Measurements from ENCODE around the gene PTPRM. TPM values are rescaled to one million over a fixed set of nuclear protein-coding genes. Genes with fewer than 3 reads are reported as not detected.

Gene PTPRM
- total RNA-seq, 1 experiment from 2014 or later: 28.8 TPM

GRCh38 chr18:8349608-8350323 is 782.6 kb downstream of the PTPRM start:
- DNase-seq (ENCODE audit: low read depth): no peak

GRCh38 chr18:8350628-8351027 is 783.5 kb downstream of the PTPRM start:
- no peak for DNase-seq (ENCODE audit: low read depth)

- DNase-seq (ENCODE audit: low read depth): no peak
Measured at GRCh38 chr18:8351161-8351560, 784.0 kb downstream of the PTPRM start.

- no peak for DNase-seq (ENCODE audit: low read depth)
Measured at GRCh38 chr18:8354304-8354703, 787.2 kb downstream of the PTPRM start.

- DNase-seq (ENCODE audit: low read depth): no peak
Measured at GRCh38 chr18:8356001-8356400, 788.9 kb downstream of the PTPRM start.

- DNase-seq (ENCODE audit: low read depth): no peak
Measured at GRCh38 chr18:8357320-8357719, 790.2 kb downstream of the PTPRM start.

- no peak for DNase-seq (ENCODE audit: low read depth)
Measured at GRCh38 chr18:8358033-8358765, 791.1 kb downstream of the PTPRM start.

GRCh38 chr18:8359076-8359475 is 792.0 kb downstream of the PTPRM start:
- DNase-seq (ENCODE audit: low read depth): no peak

GRCh38 chr18:8359481-8359880 is 792.4 kb downstream of the PTPRM start:
- no peak for DNase-seq (ENCODE audit: low read depth)

GRCh38 chr18:8361941-8362471 is 794.9 kb downstream of the PTPRM start:
- no peak for DNase-seq (ENCODE audit: low read depth)

GRCh38 chr18:8362863-8363262 is 795.7 kb downstream of the PTPRM start:
- no peak for DNase-seq (ENCODE audit: low read depth)

- DNase-seq (ENCODE audit: low read depth): no peak
Measured at GRCh38 chr18:8364385-8364784, 797.3 kb downstream of the PTPRM start.

- DNase-seq (ENCODE audit: low read depth): no peak
Measured at GRCh38 chr18:8365006-8365405, 797.9 kb downstream of the PTPRM start.

- no peak for DNase-seq (ENCODE audit: low read depth)
Measured at GRCh38 chr18:8365528-8365927, 798.4 kb downstream of the PTPRM start.

GRCh38 chr18:8366070-8366469 is 799.0 kb downstream of the PTPRM start:
- DNase-seq (ENCODE audit: low read depth): no peak

- DNase-seq (ENCODE audit: low read depth): no peak
Measured at GRCh38 chr18:8366656-8367055, 799.5 kb downstream of the PTPRM start.

GRCh38 chr18:8367217-8367988 is 800.3 kb downstream of the PTPRM start:
- no peak for DNase-seq (ENCODE audit: low read depth)

- DNase-seq (ENCODE audit: low read depth): no peak
Measured at GRCh38 chr18:8368512-8369217, 801.5 kb downstream of the PTPRM start.

- DNase-seq (ENCODE audit: low read depth): no peak
Measured at GRCh38 chr18:8373486-8373885, 806.4 kb downstream of the PTPRM start.

GRCh38 chr18:8374676-8375075 is 807.6 kb downstream of the PTPRM start:
- DNase-seq (ENCODE audit: low read depth): no peak

GRCh38 chr18:8375249-8375648 is 808.1 kb downstream of the PTPRM start:
- no peak for DNase-seq (ENCODE audit: low read depth)

All from HT1080 (cell line).